ENCODE results near the gene SAMD15.

DNA sequence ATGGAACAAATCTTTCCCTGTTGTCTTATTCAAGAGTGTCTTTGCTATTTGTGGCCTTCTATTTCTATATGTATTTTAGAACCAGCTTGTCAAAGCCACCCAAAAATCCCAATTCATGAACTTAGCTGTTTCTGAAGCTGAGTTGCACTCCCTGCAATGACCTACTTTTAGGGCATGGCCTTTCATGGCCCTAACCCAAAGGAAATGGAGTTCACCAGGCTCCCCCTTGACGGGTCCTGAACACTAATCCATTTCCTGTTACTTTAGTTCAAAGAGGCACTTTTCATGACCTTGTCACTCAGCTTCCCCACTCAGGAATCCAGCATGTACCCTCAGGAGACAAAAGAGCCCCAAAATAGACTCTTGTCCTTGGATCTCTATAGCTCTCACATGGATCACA lies 7.9 kb upstream of the SAMD15 start:
- no peak for TF ChIP-seq SP1 (IDR thresholded peaks at IDR 0.05)
- TF ChIP-seq NFRKB (IDR thresholded peaks at IDR 0.05): no peak
- TF ChIP-seq FOXA1 (IDR thresholded peaks at IDR 0.05): no peak
- no peak for TF ChIP-seq CTBP1 (IDR thresholded peaks at IDR 0.05; ENCODE audit: borderline replicate concordance)
- no peak for TF ChIP-seq PKNOX1 (IDR thresholded peaks at IDR 0.05)

Data from HEK293T (cell line).